NB4 (cell line): Measurements from ENCODE around the gene TAS2R13.

ENCODE experiments used
- DNase-seq: peaks from one replicate; pipeline ENCODE4 v3.0.0; 2010; ENCODE audit warnings: low read depth
- H3K4me3 ChIP-seq: one replicate; pipeline ENCODE4 v1.5.1; 2011; ENCODE audit warnings: mild to moderate bottlenecking, low read depth, low read length, moderate library complexity
- CTCF ChIP-seq: IDR thresholded peaks from one replicate; pipeline ENCODE4 v1.5.1; 2012; ENCODE audit warnings: low read depth, low read length
- MAX ChIP-seq: IDR thresholded peaks from 2 replicates; pipeline ENCODE4 v1.6.1; 2011; ENCODE audit warnings: low read depth, low read length
- MYC ChIP-seq: IDR thresholded peaks from 2 replicates; pipeline ENCODE4 v1.6.1; 2011; ENCODE audit warnings: low read depth, low read length
- POLR2A ChIP-seq: IDR thresholded peaks from 2 replicates; pipeline ENCODE4 v1.6.1; 2011; ENCODE audit warnings: mild to moderate bottlenecking; ENCODE audit not compliant: insufficient read length; ENCODE audit errors: extremely low read depth

Gene TAS2R13

GRCh38 chr12:10909462-10909861 is at the start of gene TAS2R13:
TAS2R13 (minus strand) TSS chr12:10909562; CDS start chr12:10909298, 264 bp downstream.
- DNase-seq, result no peak
- TF ChIP-seq MYC (no peak), MAX (no peak), CTCF (no peak), POLR2A (no peak)
- no peak within 1 kb of the TSS for H3K4me3 ChIP-seq

GRCh38 chr12:10957741-10958140 is 48.4 kb upstream of the TAS2R13 start:
- H3K4me3 ChIP-seq, result no peak overlapping the region
- DNase-seq, result no peak
- no peak for TF ChIP-seq MAX
- no peak for TF ChIP-seq CTCF
- TF ChIP-seq POLR2A, result no peak
- TF ChIP-seq MYC, result no peak

GRCh38 chr12:10956085-10956484 is 46.7 kb upstream of the TAS2R13 start:
- no peak for DNase-seq
- H3K4me3 ChIP-seq, result no peak overlapping the region
- no peak for TF ChIP-seq CTCF
- no peak for TF ChIP-seq MAX
- no peak for TF ChIP-seq MYC
- TF ChIP-seq POLR2A, result no peak

GRCh38 chr12:10952645-10953044 is 43.3 kb upstream of the TAS2R13 start:
- TF ChIP-seq MYC (no peak), CTCF (no peak), POLR2A (no peak), MAX (no peak)
- no peak overlapping the region for H3K4me3 ChIP-seq
- no peak for DNase-seq

GRCh38 chr12:10943167-10943566 is 33.8 kb upstream of the TAS2R13 start:
- no peak for DNase-seq
- TF ChIP-seq CTCF (no peak), MAX (no peak), POLR2A (no peak), MYC (no peak)
- no peak overlapping the region for H3K4me3 ChIP-seq
